Measurements from ENCODE around the gene KIF6.

KIF6 gene

GRCh38 chr6:39654121-39654520 is 71.1 kb downstream of the KIF6 start:
- DNase-seq, result no peak

- no peak for DNase-seq
These were observed 71.6 kb downstream of the KIF6 start for GRCh38 chr6:39653612-39654011.

GRCh38 chr6:39649996-39650395 is 75.2 kb downstream of the KIF6 start:
- DNase-seq, result no peak

- no peak for DNase-seq
These were observed 78.3 kb downstream of the KIF6 start for GRCh38 chr6:39646751-39647420.

- no peak for DNase-seq
These were observed 82.9 kb downstream of the KIF6 start for GRCh38 chr6:39642270-39642669.

GRCh38 chr6:39638126-39638822 is 86.9 kb downstream of the KIF6 start:
- no peak for DNase-seq

GRCh38 chr6:39634646-39635341 is 90.4 kb downstream of the KIF6 start:
- no peak for DNase-seq

- no peak for DNase-seq
These were observed 100.0 kb downstream of the KIF6 start for GRCh38 chr6:39625209-39625608.

- DNase-seq, result no peak
These were observed 101.5 kb downstream of the KIF6 start for GRCh38 chr6:39623750-39624149.

- DNase-seq, result no peak
These were observed 107.7 kb downstream of the KIF6 start for GRCh38 chr6:39617520-39617919.

GRCh38 chr6:39617026-39617425 is 108.2 kb downstream of the KIF6 start:
- DNase-seq, result no peak

- no peak for DNase-seq
These were observed 109.6 kb downstream of the KIF6 start for GRCh38 chr6:39615622-39616021.

GRCh38 chr6:39614393-39614950 is 110.7 kb downstream of the KIF6 start:
- no peak for DNase-seq

- no peak for DNase-seq
These were observed 115.0 kb downstream of the KIF6 start for GRCh38 chr6:39610221-39610620.

GRCh38 chr6:39608652-39609345 is 116.4 kb downstream of the KIF6 start:
- DNase-seq, result no peak

- DNase-seq, result no peak
These were observed 122.3 kb downstream of the KIF6 start for GRCh38 chr6:39602601-39603519.

- no peak for DNase-seq
These were observed 125.2 kb downstream of the KIF6 start for GRCh38 chr6:39599973-39600372.

GRCh38 chr6:39599341-39599740 is 125.9 kb downstream of the KIF6 start:
- DNase-seq, result no peak

GRCh38 chr6:39594285-39594684 is 130.9 kb downstream of the KIF6 start:
- no peak for DNase-seq

- no peak for DNase-seq
These were observed 131.6 kb downstream of the KIF6 start for GRCh38 chr6:39593646-39594045.

GRCh38 chr6:39590871-39591393 is 134.3 kb downstream of the KIF6 start:
- no peak for DNase-seq

- no peak for DNase-seq
These were observed 138.1 kb downstream of the KIF6 start for GRCh38 chr6:39587080-39587479.

Measured in cortex of kidney (tissue), 1 donor.